Nephron progenitor cell (in vitro differentiated cells): ENCODE data around the gene CCDC137.

Experiments used
- DNase-seq: peaks from one replicate; pipeline ENCODE4 v3.0.0; 2021
- H3K27ac Mint-ChIP-seq: 2 replicates; pipeline ENCODE4 v1.8.0; 2021; ENCODE audit warnings: mild to moderate bottlenecking, moderate library complexity, mixed read lengths
- H3K27me3 Mint-ChIP-seq: 2 replicates; pipeline ENCODE4 v1.8.0; 2021; ENCODE audit warnings: mild to moderate bottlenecking, low read depth, mixed read lengths; ENCODE audit not compliant: poor library complexity
- H3K36me3 Mint-ChIP-seq: 2 replicates; pipeline ENCODE4 v1.8.0; 2021; ENCODE audit warnings: low read depth, mixed read lengths
- H3K4me1 Mint-ChIP-seq: 2 replicates; pipeline ENCODE4 v1.8.0; 2021; ENCODE audit warnings: mixed read lengths
- H3K4me3 Mint-ChIP-seq: 2 replicates; pipeline ENCODE4 v1.8.0; 2021; ENCODE audit warnings: mild to moderate bottlenecking, moderate library complexity, mixed read lengths
- H3K9me3 Mint-ChIP-seq: 2 replicates; pipeline ENCODE4 v1.8.0; 2021; ENCODE audit warnings: mild to moderate bottlenecking, moderate library complexity, mixed read lengths
- CTCF ChIP-seq: fragments of 200-600 bp; sonication (generic); IDR thresholded peaks from 2 replicates; pipeline ENCODE4 v1.5.0; 2021; ENCODE audit warnings: antibody characterized with exemption

Gene CCDC137

GRCh38 chr17:81685108-81685507, 18.6 kb downstream of the CCDC137 start:
- no peak for TF ChIP-seq CTCF
- peaks cover 30% of the 10 kb centered on the region for H3K4me1 Mint-ChIP-seq

GRCh38 chr17:81686614-81687013, 20.1 kb downstream of the CCDC137 start:
- H3K9me3 Mint-ChIP-seq, result no peaks in the 10 kb centered on the region
- TF ChIP-seq CTCF, result no peak
- peak overlapping the region; percentile 68 for H3K27ac Mint-ChIP-seq
- DNase-seq, result no peak
- H3K4me1 Mint-ChIP-seq, result peaks cover 27% of the 10 kb centered on the region
- H3K4me3 Mint-ChIP-seq, result no peak overlapping the region
- H3K27me3 Mint-ChIP-seq, result peaks cover 2% of the 10 kb centered on the region
- H3K36me3 Mint-ChIP-seq, result peaks cover 11% of the 10 kb centered on the region

More at GRCh38 chr17:81685108-81685507, 18.6 kb downstream of the CCDC137 start:
- H3K27ac Mint-ChIP-seq, result no peak overlapping the region
- DNase-seq, result no peak
- no peaks in the 10 kb centered on the region for H3K9me3 Mint-ChIP-seq
- H3K27me3 Mint-ChIP-seq, result peaks cover 2% of the 10 kb centered on the region
- H3K36me3 Mint-ChIP-seq, result peaks cover 12% of the 10 kb centered on the region
- peak overlapping the region; percentile 87 for H3K4me3 Mint-ChIP-seq

- TF ChIP-seq CTCF, result no peak
- Mint-ChIP-seq H3K27me3 (peaks cover 2% of the 10 kb centered on the region), H3K27ac (no peak overlapping the region), H3K4me1 (peaks cover 16% of the 10 kb centered on the region), H3K36me3 (peaks cover 11% of the 10 kb centered on the region), H3K4me3 (no peak overlapping the region), H3K9me3 (no peaks in the 10 kb centered on the region)
- no peak for DNase-seq
Observed at GRCh38 chr17:81687770-81688541, 21.4 kb downstream of the CCDC137 start.

- Mint-ChIP-seq H3K9me3 (no peaks in the 10 kb centered on the region), H3K4me3 (no peak overlapping the region), H3K36me3 (peaks cover 11% of the 10 kb centered on the region), H3K4me1 (peaks cover 15% of the 10 kb centered on the region), H3K27me3 (peaks cover 2% of the 10 kb centered on the region), H3K27ac (peak overlapping the region; percentile 79)
- no peak for TF ChIP-seq CTCF
- DNase-seq, result no peak
Observed at GRCh38 chr17:81688616-81689015, 22.1 kb downstream of the CCDC137 start.

- Mint-ChIP-seq H3K9me3 (no peaks in the 10 kb centered on the region), H3K27me3 (peaks cover 2% of the 10 kb centered on the region), H3K4me1 (peaks cover 6% of the 10 kb centered on the region), H3K36me3 (peaks cover 11% of the 10 kb centered on the region), H3K4me3 (no peak overlapping the region), H3K27ac (no peak overlapping the region)
- no peak for TF ChIP-seq CTCF
- no peak for DNase-seq
Observed at GRCh38 chr17:81690066-81690465, 23.5 kb downstream of the CCDC137 start.

- DNase-seq, result no peak
- TF ChIP-seq CTCF, result no peak
- no peak overlapping the region for H3K27ac Mint-ChIP-seq
Observed at GRCh38 chr17:81690549-81690948, 24.0 kb downstream of the CCDC137 start.

More at GRCh38 chr17:81690549-81690948, 24.0 kb downstream of the CCDC137 start:
- Mint-ChIP-seq H3K9me3 (no peaks in the 10 kb centered on the region), H3K4me3 (no peak overlapping the region), H3K27me3 (peaks cover 2% of the 10 kb centered on the region), H3K36me3 (peaks cover 11% of the 10 kb centered on the region), H3K4me1 (peaks cover 2% of the 10 kb centered on the region)
